HCT116 (cell line): ENCODE data around the gene CDK11B. TPM values are rescaled to one million over a fixed set of nuclear protein-coding genes. Genes with fewer than 3 reads are reported as not detected.
"Not testable (repeated sequence)": the region's sequence is repeated elsewhere in the genome, so short reads cannot be mapped to it uniquely, and the experiment has no call there.

Experiments
- ATAC-seq: fragments of 200-7000 bp; cut with Tn5 transposase; 2 replicates; pipeline ENCODE4 v1.9.1; 2020; ENCODE audit warnings: mild to moderate bottlenecking, moderate library complexity
- BruUV-seq: library from RNA; stranded (reverse); fragments of 400-500 nt; replicated peaks from 2 replicates; lab custom pipeline; 2021; lab: Mats Ljungman, UMichigan
- CTCF ChIA-PET: fragments of 300-600 bp; sonication (Branson Sonifier 250); formaldehyde crosslinking; loops from one replicate; lab custom pipeline; 2021; ENCODE audit warnings: antibody characterized with exemption; lab: Charles Lee
- POLR2A ChIA-PET: fragments of 300-600, 350-600 bp; sonication (Branson Sonifier 250); formaldehyde crosslinking; loops from one replicate; lab custom pipeline; 2021; ENCODE audit warnings: antibody characterized with exemption; lab: Charles Lee
- RAD21 ChIA-PET, 2 experiments: fragments of 300-600 bp; sonication (Branson Sonifier 250); formaldehyde crosslinking; loops; one replicate each; lab custom pipeline; 2023; ENCODE audit warnings: low total read pairs in 2 of 2; ENCODE audit not compliant: uncharacterized antibody in 2 of 2, unreplicated experiment in 2 of 2, low non-redundant PET in 1 of 2; lab: Charles Lee
- DNase-seq: peaks from one replicate; pipeline ENCODE4 v3.0.0-alpha.2; 2010; ENCODE audit warnings: low read depth, low spot score
- H2AFZ ChIP-seq: fragments of 200-600 bp; shearing (Covaris generic), sonication (generic); 2 replicates; pipeline ENCODE4 v1.6.1; 2017; ENCODE audit warnings: low read depth, mixed run types, mixed read lengths, antibody characterized with exemption, low read length; ENCODE audit not compliant: poor library complexity, severe bottlenecking
- H3K27ac ChIP-seq: 2 replicates; pipeline ENCODE4 v1.5.1; 2012; ENCODE audit warnings: low read depth, low read length
- H3K27me3 ChIP-seq: fragments of 200-600 bp; sonication (generic); 2 replicates; pipeline ENCODE4 v1.6.1; 2016; ENCODE audit warnings: mixed run types, low read length, mixed read lengths; ENCODE audit not compliant: insufficient read depth
- H3K36me3 ChIP-seq, 2 experiments: fragments of 200-500 bp in 1 of 2; fragments of 200-600 bp in 1 of 2; sonication (Bioruptor generic) in 1 of 2; sonication (generic) in 1 of 2; 2 replicates each; pipeline versions ENCODE4 v1.5.1 to v1.6.1; 2014 to 2016; ENCODE audit warnings: low read length in 2 of 2, inconsistent platforms in 1 of 2, mixed read lengths in 1 of 2, mixed run types in 1 of 2; ENCODE audit not compliant: insufficient read depth in 2 of 2, control insufficient read depth in 1 of 2
- H3K4me1 ChIP-seq, 2 experiments: fragments of 200-600 bp in 1 of 2; sonication (generic) in 1 of 2; 2 replicates each; pipeline versions ENCODE4 v1.5.1 to v1.6.1; 2012 to 2017; ENCODE audit warnings: low read length in 2 of 2, inconsistent platforms in 1 of 2, mild to moderate bottlenecking in 1 of 2, mixed read lengths in 1 of 2, mixed run types in 1 of 2, moderate library complexity in 1 of 2; ENCODE audit not compliant: insufficient read depth in 2 of 2, control insufficient read depth in 1 of 2
- H3K4me2 ChIP-seq: fragments of 200-600 bp; sonication (generic); 2 replicates; pipeline ENCODE4 v1.6.1; 2017; ENCODE audit warnings: mixed run types, low read length, mixed read lengths
- H3K4me3 ChIP-seq, 2 experiments: fragments of 200-600 bp in 1 of 2; sonication (generic) in 1 of 2; replicated peaks in 1 of 2; 2 replicates each; pipeline ENCODE4 v1.5.1; 2011 to 2016; ENCODE audit warnings: low read length in 2 of 2, control low read depth in 1 of 2, low read depth in 1 of 2, mild to moderate bottlenecking in 1 of 2, mixed read lengths in 1 of 2, mixed run types in 1 of 2
- H3K79me2 ChIP-seq: fragments of 200-600 bp; sonication (generic); 2 replicates; pipeline ENCODE4 v1.6.1; 2017; ENCODE audit warnings: mild to moderate bottlenecking, mixed run types, low read length, moderate library complexity, mixed read lengths; ENCODE audit not compliant: insufficient read depth
- H3K9ac ChIP-seq: fragments of 200-600 bp; sonication (generic); 2 replicates; pipeline ENCODE4 v1.6.1; 2016; ENCODE audit warnings: low read length, mixed read lengths
- H3K9me2 ChIP-seq: fragments of 200-600 bp; sonication (generic), shearing (Covaris generic); 2 replicates; pipeline ENCODE4 v1.6.1; 2017; ENCODE audit warnings: mixed run types, mild to moderate bottlenecking, moderate library complexity; ENCODE audit not compliant: insufficient read depth
- H3K9me3 ChIP-seq, 2 experiments: fragments of 200-500 bp in 1 of 2; fragments of 200-600 bp in 1 of 2; sonication (Bioruptor generic) in 1 of 2; sonication (generic) in 1 of 2; 2 replicates each; pipeline ENCODE4 v1.6.1; 2014 to 2017; ENCODE audit warnings: low read length in 2 of 2, mixed read lengths in 2 of 2, inconsistent platforms in 1 of 2, low read depth in 1 of 2, mild to moderate bottlenecking in 1 of 2, mixed run types in 1 of 2, moderate library complexity in 1 of 2; ENCODE audit not compliant: control insufficient read depth in 1 of 2, insufficient read depth in 1 of 2
- H4K20me1 ChIP-seq: fragments of 200-600 bp; sonication (generic), shearing (Covaris generic); 2 replicates; pipeline ENCODE4 v1.6.1; 2017; ENCODE audit warnings: mixed run types, mild to moderate bottlenecking, moderate library complexity; ENCODE audit not compliant: insufficient read depth
- EGR1 ChIP-seq: IDR thresholded peaks from 2 replicates; pipeline ENCODE4 v1.6.1; 2012; ENCODE audit warnings: low read depth
- JUND ChIP-seq: IDR thresholded peaks from 2 replicates; pipeline ENCODE4 v1.6.1; 2012
- ZBTB33 ChIP-seq: IDR thresholded peaks from 2 replicates; pipeline ENCODE4 v1.6.1; 2011; ENCODE audit warnings: mild to moderate bottlenecking, low read length, moderate library complexity; ENCODE audit not compliant: insufficient replicate concordance; ENCODE audit errors: extremely low read depth
- intact Hi-C: fragments of 100-400 bp; cut with micrococcal nuclease; formaldehyde crosslinking; loops from 2 replicates; pipeline ENCODE4 v1.10.0; 2022
- total RNA-seq: library from RNA; stranded (reverse); gene quantifications from one replicate; pipeline ENCODE4 v1.2.1, GENCODE V29; 2021; ENCODE audit not compliant: unreplicated experiment

The CDK11B gene
- total RNA-seq, 1 experiment from 2014 or later: 31.5 TPM

GRCh38 chr1:1703796-1704195, 45.0 kb upstream of the CDK11B start:
- Histone ChIP-seq H3K9me2 (no peaks in the 10 kb centered on the region), H3K79me2 (no peaks in the 10 kb centered on the region), H3K27me3 (no peaks in the 10 kb centered on the region), H3K4me2 (no peak overlapping the region), H3K4me3 (no peak overlapping the region), H3K36me3 (no peaks in the 10 kb centered on the region), H4K20me1 (no peaks in the 10 kb centered on the region), H3K4me1 (no peaks in the 10 kb centered on the region), H3K27ac (no peak overlapping the region), H3K9ac (no peak overlapping the region), H3K9me3 (no peaks in the 10 kb centered on the region), H2AFZ (no peak overlapping the region)
- no peak for DNase-seq
- no TSS peak for BruUV-seq
- TF ChIP-seq JUND (no peak), ZBTB33 (no peak), EGR1 (no peak)
- intact Hi-C loops: no loop called here
- ChIA-PET POLR2A (no interaction called here), CTCF (no interaction called here), RAD21 (no interaction called here)
- no peak for ATAC-seq

- H3K27ac ChIP-seq, H3K9ac ChIP-seq, H3K27me3 ChIP-seq, intact Hi-C loops, ATAC-seq, H3K4me1 ChIP-seq, H3K9me3 ChIP-seq, BruUV-seq, CTCF ChIA-PET, H3K9me2 ChIP-seq, RAD21 ChIA-PET, H2AFZ ChIP-seq, H3K4me3 ChIP-seq, POLR2A ChIA-PET, DNase-seq, H3K79me2 ChIP-seq, H4K20me1 ChIP-seq, H3K36me3 ChIP-seq, H3K4me2 ChIP-seq: not testable (repeated sequence)
Observed at GRCh38 chr1:1702506-1702905, 43.7 kb upstream of the CDK11B start.

DNA sequence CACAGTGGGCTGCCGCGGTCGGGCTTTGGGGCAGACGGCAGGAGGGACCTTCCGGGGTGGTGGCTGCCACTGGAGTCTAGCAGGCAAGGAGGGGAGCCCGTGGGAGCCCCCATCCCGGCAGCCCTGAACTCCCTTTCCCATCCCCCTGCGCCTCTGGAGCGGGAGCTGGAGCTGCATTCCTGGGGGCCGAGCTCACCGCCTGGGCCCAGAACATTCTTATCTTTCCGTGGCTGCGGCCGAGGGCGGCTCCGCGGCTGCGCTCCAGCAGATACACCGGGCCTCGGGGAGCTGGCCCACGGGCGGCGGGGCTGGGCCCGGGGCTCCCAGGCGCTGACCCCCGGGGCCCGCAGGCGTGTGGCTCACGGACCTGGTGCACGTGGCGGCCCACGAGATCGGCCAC, 41.8 kb upstream of the CDK11B start:
- H3K9ac ChIP-seq, CTCF ChIA-PET, DNase-seq, H3K9me3 ChIP-seq, H3K79me2 ChIP-seq, H3K27me3 ChIP-seq, BruUV-seq, intact Hi-C loops, H3K27ac ChIP-seq, H3K9me2 ChIP-seq, H4K20me1 ChIP-seq, ATAC-seq, RAD21 ChIA-PET, H3K4me3 ChIP-seq, H3K4me2 ChIP-seq, POLR2A ChIA-PET, H3K36me3 ChIP-seq, H2AFZ ChIP-seq, H3K4me1 ChIP-seq: not testable (repeated sequence)

GRCh38 chr1:1700067-1700466, 41.3 kb upstream of the CDK11B start:
- H3K4me3 ChIP-seq, POLR2A ChIA-PET, BruUV-seq, H3K9me3 ChIP-seq, H3K36me3 ChIP-seq, H2AFZ ChIP-seq, CTCF ChIA-PET, H3K9me2 ChIP-seq, H3K79me2 ChIP-seq, H3K27ac ChIP-seq, H4K20me1 ChIP-seq, DNase-seq, H3K9ac ChIP-seq, H3K27me3 ChIP-seq, H3K4me2 ChIP-seq, H3K4me1 ChIP-seq, ATAC-seq, RAD21 ChIA-PET, intact Hi-C loops: not testable (repeated sequence)
